ENCODE measurements around the gene LRPAP1.
"Not testable (repeated sequence)": the region's sequence is repeated elsewhere in the genome, so short reads cannot be mapped to it uniquely, and the experiment has no call there.

DNA sequence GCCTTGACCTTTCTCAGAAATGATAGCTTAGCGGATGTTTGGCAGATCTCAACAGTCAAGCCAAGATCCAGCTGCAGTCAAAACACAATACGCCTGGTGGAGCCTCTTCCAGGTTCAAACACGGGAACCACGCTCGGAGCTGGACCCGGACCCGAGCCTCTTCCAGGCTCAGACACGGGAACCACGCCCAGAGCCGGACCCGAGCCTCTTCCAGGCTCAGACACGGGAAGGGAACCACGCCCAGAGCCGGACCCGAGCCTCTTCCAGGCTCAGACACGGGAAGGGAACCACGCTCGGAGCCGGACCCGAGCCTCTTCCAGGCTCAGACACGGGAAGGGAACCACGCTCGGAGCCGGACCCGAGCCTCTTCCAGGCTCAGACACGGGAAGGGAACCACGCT, 20.6 kb downstream of the LRPAP1 start:
- TF ChIP-seq POLR2A, EP300 (IDR thresholded peaks at IDR 0.05): not testable (repeated sequence)
- TF ChIP-seq, protein P1, sequence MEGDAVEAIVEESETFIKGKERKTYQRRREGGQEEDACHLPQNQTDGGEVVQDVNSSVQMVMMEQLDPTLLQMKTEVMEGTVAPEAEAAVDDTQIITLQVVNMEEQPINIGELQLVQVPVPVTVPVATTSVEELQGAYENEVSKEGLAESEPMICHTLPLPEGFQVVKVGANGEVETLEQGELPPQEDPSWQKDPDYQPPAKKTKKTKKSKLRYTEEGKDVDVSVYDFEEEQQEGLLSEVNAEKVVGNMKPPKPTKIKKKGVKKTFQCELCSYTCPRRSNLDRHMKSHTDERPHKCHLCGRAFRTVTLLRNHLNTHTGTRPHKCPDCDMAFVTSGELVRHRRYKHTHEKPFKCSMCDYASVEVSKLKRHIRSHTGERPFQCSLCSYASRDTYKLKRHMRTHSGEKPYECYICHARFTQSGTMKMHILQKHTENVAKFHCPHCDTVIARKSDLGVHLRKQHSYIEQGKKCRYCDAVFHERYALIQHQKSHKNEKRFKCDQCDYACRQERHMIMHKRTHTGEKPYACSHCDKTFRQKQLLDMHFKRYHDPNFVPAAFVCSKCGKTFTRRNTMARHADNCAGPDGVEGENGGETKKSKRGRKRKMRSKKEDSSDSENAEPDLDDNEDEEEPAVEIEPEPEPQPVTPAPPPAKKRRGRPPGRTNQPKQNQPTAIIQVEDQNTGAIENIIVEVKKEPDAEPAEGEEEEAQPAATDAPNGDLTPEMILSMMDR (IDR thresholded peaks at IDR 0.05) = not testable (repeated sequence)

Data from sigmoid colon (tissue), 4 donors.